NCI-H2196 (cell line): ENCODE results near the gene ANKH.
"Not testable (repeated sequence)": the region's sequence is repeated elsewhere in the genome, so short reads cannot be mapped to it uniquely, and the experiment has no call there.

ENCODE experiments used
- DNase-seq: peaks from one replicate; lab custom pipeline; 2025; ENCODE audit not compliant: unreplicated experiment; lab: John Stamatoyannopoulos, UW

ANKH gene

DNA sequence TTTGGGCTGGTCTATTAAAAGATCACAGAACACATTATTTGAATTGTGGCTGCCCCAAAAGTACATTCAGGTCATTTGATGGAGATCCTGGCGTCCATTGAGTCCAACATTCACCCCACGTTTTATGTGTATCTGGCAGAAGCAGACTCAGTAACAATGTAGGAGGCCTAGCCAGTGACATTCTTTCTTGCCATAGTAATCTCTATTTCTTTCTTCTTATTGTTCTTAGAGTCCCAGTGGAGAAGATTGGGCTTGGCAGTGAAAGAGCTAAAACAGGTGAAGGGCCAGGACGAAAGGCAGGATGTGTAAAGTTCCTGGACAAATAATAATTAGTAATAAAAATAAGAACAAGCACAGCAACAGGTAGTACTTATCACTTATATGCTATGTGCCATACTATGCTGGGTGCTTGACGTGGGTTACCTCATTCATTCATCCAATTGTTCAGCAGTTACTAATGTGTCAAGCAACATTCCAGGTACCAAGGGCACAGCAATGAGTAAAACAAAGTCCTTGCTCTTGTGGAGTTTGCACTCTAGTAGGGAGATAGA is 12.6 kb upstream of the ANKH start:
- no peak for DNase-seq

GRCh38 chr5:14882658-14883580 is 11.3 kb upstream of the ANKH start:
- DNase-seq: no peak

DNA sequence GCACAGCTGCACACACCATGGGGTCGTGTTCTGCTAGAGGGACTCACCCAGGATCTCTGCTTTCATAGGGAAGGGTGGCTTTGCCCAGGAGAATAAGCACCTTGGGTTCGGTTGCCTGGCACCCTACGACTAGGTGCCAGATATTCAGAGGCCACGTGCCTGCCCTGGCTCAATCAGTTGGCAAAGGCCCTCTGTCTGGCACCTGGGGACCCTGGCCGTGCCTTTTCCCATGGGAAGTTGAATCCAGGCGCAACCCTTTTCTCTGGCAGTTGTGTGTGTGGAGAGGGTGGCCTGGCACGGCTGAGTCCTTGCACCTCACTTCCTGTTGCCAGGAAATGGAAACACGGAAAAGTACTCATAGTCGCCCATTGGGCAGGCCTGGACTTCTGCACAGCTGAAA is 10.2 kb upstream of the ANKH start:
- no peak for DNase-seq

DNA sequence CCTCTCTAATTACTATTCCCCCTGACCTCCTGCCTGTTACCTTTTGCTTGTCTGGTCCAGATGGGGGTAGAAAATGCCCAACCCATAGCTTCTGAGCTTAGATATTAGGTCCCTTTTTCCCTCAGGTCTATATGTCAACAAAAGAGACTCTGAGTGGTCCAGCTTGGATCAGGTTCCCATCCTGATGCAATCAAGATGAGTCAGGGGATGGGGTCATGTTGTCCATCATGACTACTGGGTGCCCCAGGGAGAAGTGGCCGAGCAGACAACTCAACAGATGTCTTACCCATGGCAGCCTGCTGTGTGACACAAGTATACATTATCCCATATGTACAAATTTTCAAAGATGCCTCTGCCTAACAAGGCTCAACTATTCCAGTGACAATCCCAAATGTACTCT is 9.1 kb upstream of the ANKH start:
- DNase-seq: no peak

DNA sequence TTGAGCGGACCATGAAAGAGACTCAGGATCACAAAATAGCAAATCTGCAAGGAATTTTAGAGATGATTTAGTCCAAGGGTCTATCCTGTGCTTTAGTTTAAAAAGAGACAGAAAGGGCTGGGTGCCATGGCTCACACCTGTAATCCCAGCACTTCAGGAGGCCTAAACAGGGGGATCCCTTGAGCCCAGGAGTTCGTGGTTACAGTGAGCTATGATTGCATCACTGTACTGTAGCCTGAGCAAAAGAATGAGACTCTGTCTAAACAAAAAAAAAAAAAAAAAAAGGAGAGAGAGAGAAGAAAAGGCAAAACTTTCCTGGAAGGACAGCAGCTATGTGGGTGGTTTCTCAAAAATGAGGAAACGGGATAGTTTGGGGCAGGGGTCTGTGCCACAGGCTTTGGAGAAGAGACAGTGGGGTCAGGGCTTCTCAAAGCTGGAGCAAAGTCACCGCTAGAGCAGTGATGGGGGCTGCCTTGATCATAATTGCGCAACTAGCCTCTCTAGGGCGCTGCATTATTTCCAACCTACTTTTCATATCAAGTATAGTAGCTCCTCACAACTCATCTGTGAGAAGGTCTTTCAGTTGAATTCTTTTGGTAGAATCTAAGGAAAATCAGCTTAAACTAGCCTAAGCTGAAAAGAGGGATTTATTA is 8.5 kb upstream of the ANKH start:
- no peak for DNase-seq

DNA sequence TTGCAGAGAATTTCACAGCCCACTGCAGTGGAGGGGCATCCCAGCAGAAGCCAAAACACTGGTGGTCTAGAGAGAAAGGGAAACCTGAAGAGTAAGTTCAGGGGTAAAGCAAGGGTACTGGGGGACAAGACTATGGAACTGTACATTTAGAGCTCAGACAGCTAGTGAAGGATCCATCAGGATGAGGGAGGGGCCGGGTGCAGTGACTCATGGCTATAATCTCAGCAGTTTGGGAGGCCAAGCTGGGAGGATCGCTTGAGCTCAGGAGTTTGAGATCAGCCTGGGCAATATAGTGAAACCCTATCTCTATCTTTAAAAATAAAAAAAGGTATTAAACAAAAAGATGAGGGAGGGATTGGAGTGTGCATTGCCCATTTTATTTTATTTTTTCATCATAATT is 7.8 kb upstream of the ANKH start:
- no peak for DNase-seq

- DNase-seq: not testable (repeated sequence)
These were observed 6.6 kb upstream of the ANKH start for GRCh38 chr5:14878192-14878591.

- DNase-seq: no peak
These were observed 4.5 kb upstream of the ANKH start for GRCh38 chr5:14876095-14876494.

DNA sequence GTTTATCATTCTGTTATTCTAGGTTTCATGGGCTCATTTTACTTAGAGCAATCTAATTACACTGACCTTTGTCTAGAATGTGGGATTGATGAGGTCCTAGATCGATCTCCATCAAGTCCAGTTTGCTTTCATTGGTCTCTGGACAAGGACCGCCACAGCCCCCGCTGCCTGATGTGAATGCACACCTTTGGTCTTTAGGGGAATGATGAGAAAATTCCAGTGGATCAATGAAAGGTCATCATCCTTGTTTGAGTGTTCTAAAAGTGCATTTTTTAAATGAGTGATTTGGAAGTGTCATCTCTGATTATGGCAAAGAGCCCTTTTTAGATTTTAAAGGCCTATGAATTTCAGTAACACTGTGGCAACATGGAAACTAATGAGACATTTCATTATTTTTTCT is 2.2 kb upstream of the ANKH start:
- no peak for DNase-seq

DNA sequence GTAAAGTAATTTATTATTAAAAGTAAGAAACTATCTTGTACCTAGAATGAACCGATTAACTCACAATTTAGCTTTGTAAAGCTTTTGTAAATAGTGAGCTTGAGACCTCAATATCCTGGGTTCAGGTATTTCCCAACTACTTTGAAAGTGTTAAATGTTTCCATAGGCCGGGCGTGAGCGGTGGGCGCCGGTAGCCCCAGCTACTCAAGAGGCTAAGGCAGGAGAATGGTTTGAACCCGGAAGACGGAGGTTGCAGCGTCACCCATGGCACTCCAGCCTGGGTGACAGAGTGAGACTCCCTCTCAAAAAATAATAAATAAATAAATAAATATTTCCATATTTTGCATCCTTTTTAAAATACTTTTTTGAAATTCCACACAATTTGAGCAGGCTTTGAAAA is 1.5 kb upstream of the ANKH start:
- no peak for DNase-seq

DNA sequence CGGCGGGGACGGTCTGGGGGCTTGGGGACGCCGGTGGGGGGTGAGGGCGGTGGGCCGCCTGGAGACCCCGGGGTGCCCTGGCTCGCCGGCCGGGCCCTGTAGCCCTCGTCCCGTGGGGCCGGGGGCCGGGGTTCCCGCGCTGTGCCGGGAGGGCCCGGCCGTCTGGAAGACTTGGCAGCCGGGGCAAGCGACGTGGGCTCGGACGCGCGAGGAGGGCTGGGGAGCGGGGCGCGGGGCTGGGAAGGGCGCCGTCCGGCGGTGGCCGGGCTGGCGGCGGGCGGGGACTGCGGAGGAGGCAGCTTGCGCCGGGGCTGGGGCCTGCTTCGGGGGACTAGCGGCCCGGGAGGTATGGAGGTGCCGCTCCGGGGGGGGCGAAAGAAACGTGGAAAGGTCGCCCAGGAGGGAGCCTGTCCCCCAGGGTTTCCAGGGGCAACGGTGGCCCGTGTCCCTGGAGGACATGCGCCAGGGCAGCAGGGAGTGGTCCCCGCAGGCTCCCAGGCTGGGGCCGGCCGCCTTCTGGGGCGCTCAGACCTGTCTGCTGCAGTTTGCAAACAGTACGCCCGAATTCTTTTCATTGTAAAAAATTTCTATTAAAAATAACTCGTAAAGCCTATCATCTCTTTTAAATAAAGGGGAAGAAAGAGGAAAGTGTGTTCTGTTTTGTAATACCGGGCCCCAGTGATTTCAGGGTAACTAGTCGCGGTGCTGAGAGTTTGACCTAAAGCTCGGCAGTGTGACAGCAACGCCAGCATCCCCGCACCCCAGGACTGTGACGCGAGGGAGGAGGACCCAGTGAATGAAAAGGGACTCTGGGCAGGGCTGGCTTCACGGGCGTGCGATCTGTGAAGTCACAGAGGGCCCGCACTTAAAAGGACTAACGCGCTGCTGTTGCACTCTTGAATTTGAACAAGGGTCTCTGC is 752 bp upstream of the ANKH start:
- no peak for DNase-seq

DNA sequence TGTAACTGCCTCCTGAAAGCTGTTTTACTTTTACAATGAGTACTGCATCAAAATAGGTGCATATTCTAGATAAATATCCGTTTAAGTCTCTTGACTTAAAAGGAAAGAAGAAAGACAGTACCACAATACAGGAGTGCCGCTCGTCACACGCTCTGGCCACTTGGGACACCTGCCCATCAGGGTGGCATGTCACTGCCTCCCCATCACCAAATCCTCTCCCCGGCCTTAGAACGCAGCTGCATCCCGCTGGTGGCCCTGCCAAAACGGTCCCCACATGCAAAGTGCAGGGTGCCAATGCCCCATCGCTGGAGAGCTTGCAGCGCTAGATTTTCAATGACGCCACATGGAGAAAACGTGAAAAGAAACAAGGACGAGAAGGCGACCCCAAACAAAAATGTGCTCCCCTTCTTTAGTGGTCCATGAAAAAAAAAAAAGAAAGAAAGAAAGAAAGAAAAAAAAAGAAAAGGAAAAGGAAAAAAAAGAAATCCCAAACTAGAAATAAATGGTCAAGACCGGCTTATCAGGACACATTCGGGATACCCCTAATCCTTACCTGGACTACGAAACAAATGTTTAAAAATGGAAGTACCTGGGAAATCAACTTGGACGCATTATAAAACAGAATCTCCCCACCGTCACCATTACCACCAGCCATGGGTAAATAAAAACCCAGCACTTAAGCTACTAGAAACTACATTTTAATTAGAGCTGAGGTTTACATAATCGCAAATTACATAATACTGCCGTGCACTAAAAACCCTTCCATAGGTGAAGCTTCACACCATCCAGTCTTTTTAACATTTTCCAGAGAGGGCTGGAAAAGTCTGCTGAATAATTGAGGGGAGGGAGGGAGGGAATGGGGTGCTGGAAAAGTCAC is 1.0 kb downstream of the ANKH start:
- DNase-seq: no peak

GRCh38 chr5:14869668-14870164 is 1.9 kb downstream of the ANKH start:
- DNase-seq: no peak

- no peak for DNase-seq
These were observed 2.3 kb downstream of the ANKH start for GRCh38 chr5:14869233-14869632.

DNA sequence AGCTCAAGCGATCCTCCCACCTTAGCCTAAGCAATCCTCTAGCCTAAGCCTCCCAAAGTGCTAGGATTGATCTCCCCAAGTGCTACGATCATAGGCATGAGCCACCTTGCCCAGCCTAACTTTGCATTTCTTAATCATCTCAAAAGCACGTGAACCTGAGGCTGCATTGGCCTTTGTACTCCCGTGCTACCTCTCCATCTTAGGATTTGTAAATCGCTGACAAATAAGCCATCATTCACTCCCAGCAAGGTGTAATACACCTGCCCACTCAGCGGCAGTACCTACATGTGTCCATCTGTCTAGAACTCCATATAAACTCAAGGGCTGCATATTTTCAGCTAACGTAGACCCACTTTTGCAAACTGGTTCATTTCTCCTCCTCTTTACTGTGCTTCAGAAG is 2.8 kb downstream of the ANKH start:
- DNase-seq: no peak

- no peak for DNase-seq
These were observed 7.3 kb downstream of the ANKH start for GRCh38 chr5:14864181-14864812.

- no peak for DNase-seq
These were observed 8.5 kb downstream of the ANKH start for GRCh38 chr5:14863105-14863504.

DNA sequence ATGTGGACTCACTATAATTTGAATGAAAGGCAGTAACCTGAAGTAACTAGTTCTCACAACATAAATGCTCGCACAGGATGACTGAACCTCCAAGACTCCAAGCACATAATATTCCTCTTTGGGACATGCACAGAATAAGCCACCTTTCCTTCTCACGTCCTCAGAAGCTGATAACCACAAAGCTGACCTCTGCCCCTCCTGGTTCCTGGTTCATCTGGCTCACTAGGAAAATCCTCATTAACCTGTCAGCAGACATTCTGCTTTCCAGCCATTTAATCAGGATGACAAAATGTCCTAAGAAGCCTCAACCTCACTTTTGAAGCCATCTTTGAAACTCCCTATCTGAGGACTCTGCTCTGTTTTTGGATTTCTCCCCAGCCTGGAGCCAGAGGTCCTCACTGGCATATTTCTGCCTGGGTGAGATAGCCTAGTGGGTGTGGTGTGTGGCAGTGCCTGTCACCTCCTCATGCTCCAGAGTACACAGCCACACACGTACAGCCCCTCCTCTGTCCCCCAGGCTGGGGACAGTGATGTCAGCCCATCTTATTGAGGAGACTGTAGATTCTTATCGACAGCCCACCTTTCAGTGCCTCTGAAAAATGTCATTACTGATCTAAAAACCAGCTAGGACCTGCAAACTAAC is 10.3 kb downstream of the ANKH start:
- no peak for DNase-seq

- DNase-seq: no peak
These were observed 11.6 kb downstream of the ANKH start for GRCh38 chr5:14859980-14860379.
